GM10266 (cell line): ENCODE data around the gene ATP10B.

Experiments
- DNase-seq: peaks from one replicate; pipeline ENCODE4 v3.0.0; 2012; ENCODE audit errors: extremely low spot score
- TF ChIP-seq, protein P1 (sequence below): IDR thresholded peaks from 2 replicates; pipeline ENCODE4 v1.5.1; 2012; ENCODE audit warnings: mild to moderate bottlenecking, low read depth; ENCODE audit not compliant: control insufficient read depth, insufficient read depth; ENCODE audit errors: missing control alignments

Gene ATP10B

DNA sequence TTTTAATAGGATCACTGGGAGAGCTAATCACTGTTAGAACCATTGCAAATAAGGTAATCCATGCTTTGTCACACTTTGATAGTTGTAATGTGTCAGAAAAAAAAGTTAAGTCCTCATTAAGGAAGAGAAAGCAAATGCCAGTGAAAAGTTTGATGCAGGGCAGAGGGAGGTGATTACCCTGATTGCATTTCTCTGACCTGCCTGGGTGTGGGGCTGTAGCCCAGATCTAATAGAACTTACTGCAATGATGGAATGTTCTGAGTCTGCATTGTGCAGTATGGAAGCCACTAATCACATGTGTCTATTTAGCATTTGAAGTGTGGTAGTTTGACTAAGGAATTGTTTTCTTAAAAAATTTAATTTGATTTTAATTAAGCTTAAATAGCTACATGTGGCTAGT, 202.7 kb downstream of the ATP10B start:
- TF ChIP-seq, protein P1, sequence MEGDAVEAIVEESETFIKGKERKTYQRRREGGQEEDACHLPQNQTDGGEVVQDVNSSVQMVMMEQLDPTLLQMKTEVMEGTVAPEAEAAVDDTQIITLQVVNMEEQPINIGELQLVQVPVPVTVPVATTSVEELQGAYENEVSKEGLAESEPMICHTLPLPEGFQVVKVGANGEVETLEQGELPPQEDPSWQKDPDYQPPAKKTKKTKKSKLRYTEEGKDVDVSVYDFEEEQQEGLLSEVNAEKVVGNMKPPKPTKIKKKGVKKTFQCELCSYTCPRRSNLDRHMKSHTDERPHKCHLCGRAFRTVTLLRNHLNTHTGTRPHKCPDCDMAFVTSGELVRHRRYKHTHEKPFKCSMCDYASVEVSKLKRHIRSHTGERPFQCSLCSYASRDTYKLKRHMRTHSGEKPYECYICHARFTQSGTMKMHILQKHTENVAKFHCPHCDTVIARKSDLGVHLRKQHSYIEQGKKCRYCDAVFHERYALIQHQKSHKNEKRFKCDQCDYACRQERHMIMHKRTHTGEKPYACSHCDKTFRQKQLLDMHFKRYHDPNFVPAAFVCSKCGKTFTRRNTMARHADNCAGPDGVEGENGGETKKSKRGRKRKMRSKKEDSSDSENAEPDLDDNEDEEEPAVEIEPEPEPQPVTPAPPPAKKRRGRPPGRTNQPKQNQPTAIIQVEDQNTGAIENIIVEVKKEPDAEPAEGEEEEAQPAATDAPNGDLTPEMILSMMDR = peak; percentile 42
- peak; percentile 8 for DNase-seq

DNA sequence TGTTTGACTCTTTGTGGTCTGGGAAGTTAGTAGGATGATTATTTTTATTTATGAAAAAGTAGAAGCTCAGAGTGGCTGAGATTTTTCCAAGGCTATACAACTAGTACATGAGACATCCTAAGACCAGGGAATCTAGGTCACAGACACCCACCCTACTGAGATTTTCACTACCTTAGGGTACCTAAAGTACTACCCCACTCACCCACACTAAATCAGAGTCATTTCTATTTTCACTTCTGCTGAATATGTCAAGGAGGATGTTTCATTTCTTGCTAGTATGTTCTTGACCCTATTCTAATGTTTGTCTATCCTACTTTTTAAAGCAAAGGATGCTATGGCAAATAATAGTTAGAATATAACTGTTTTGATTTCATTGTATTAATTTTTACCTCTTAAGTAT, 206.0 kb downstream of the ATP10B start:
- DNase-seq = no peak
- TF ChIP-seq, protein P1 = no peak

DNA sequence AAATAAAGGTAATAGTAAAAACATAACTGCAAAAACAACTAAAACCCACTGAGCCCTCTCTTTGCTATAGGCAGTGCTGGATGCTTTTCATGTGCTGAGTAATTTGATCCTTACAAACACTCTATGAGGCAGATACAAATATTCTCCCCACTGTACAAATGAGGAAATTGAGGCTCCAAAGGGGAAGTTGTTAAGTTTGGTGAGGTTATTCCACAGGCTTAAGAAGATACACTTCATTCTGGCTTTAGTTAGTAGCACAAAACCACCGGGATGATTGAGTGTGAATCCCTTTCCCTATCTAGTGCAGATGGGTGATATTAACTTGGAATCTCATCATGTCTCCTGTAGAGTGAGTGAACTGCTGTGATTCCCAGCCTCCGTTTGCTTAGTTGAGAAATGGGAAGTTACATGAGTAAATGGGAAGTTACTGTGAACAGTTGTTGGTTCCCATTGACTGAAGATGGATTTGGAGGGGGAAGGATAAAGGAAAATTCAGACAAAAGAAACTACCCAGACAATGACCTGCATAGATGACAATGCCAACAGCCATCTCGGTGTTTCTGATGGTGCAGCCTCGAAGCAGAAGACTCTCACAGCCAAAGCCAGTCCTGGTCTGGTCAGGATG, 208.3 kb downstream of the ATP10B start:
- DNase-seq = no peak
- TF ChIP-seq, protein P1 = no peak

DNA sequence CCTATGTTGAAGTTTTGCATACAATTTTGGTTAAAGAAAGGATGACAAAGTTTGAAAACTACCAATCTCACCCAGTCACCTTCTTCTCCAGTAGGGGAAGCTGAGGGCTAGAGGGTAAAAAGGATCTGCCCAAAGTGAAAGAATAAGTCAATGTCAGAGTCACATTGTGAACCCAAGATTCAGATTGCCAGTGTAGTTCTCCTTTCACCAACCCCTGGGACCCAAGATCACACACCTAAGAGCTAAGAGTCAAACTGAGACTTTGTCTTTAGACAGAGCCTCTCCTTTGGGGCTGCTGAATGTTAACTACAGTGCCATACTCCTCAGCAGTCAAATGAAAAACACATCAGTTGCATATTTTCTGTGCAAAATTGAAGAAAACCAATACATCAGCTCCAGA, 210.6 kb downstream of the ATP10B start:
- TF ChIP-seq, protein P1 = no peak
- no peak for DNase-seq

DNA sequence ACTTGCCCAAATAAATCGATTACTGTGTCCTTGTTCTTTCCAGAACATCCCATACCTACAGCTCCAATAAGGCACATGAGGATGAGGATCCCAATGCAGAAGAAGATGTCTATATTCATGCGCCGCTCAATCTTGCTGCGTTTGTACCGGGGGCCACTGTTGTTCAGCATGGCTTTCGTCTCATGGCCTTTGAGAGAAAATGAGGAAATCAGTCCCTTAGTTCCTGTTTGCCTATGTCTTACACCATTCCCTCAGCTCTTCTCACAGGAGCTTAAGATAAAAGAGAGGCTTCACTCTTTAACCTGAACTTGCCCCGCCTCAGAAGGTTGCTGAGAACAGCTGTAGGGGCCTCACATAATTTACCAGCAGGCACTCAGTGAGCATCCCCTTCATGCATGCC, 211.6 kb downstream of the ATP10B start:
- TF ChIP-seq, protein P1 = no peak
- DNase-seq = no peak

DNA sequence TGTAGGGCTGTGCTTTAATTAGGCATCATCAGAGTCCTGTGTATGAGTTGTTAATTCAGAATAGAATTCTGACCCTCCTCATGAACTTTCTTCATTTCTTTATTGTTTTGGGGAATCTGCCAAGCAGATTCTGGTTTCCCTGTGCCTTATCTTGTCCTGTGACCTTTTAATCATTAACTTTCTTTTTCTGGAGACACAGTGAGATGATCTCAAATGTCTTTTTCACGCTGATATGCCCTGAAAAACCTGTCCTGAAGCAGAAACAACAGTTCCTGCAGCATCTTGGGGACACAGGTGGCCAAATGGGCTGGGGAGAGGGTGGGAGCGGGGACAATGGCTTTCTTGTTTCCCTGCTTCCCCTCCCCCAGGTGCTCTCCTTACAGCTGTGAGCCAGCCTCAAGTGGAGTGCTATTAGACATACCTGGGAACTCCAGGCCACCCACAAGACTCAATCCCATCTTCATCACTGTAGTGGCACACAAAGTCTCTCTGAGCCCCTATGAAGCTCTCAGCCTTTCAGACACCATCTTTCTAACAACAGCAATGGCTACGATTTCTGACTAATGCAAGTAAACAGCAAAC, 213.8 kb downstream of the ATP10B start:
- DNase-seq = no peak
- TF ChIP-seq, protein P1 = no peak

DNA sequence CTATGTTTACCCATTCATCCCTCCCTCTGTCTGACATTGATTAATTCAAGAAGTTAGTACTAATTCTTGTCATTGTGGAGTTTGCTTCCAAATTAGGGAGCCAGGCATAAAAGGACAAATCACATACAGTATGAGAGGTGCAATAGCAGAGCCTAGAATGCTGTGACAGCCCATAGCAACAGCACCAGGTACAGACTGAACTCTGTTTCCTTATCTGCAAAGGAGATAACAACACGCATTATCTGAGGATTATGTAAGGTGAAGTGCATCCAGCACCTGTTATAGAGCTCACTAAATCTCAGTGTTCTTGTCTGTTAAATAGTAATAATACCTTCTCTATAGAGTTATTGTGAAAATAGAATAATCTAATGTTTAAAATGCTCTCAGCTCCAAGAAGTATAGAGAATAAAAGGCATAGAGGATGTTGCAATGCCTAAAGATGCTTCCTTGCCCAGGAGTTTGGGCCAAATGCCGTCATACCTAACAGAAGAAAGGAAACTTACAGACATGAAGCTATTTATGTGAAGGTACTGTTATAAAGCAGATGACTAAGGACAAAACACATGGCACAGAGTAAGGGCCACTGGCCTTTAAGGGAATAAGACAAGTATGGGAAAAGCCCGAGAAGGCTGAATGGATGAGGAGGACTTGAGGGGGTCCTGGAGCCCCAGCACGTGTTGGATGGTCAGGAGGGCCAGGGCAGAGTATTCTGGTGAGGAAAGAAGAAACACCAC, 214.5 kb downstream of the ATP10B start:
- TF ChIP-seq, protein P1 = no peak
- no peak for DNase-seq
